Esophagus muscularis mucosa (tissue), 3 donors: ENCODE measurements around the gene UBE4B.

Experiments used
- POLR2AphosphoS5 ChIP-seq, 2 donors: sonication (generic); formaldehyde crosslinking; IDR thresholded peaks; one replicate each; pipeline ENCODE4 v1.6.1; 2017; ENCODE audit warnings: antibody characterized with exemption in 2 of 2
- TF ChIP-seq, protein P1 (sequence below), 3 experiments: fragments of 200-600 bp in 2 of 3; fragments of 450-650 bp in 1 of 3; sonication (generic) in 2 of 3; IDR thresholded peaks; one replicate each; pipeline ENCODE4 v1.5.1; 2017 to 2019; ENCODE audit warnings: antibody characterized with exemption in 3 of 3, mild to moderate bottlenecking in 2 of 3, moderate library complexity in 1 of 3

- TF ChIP-seq, protein P1, sequence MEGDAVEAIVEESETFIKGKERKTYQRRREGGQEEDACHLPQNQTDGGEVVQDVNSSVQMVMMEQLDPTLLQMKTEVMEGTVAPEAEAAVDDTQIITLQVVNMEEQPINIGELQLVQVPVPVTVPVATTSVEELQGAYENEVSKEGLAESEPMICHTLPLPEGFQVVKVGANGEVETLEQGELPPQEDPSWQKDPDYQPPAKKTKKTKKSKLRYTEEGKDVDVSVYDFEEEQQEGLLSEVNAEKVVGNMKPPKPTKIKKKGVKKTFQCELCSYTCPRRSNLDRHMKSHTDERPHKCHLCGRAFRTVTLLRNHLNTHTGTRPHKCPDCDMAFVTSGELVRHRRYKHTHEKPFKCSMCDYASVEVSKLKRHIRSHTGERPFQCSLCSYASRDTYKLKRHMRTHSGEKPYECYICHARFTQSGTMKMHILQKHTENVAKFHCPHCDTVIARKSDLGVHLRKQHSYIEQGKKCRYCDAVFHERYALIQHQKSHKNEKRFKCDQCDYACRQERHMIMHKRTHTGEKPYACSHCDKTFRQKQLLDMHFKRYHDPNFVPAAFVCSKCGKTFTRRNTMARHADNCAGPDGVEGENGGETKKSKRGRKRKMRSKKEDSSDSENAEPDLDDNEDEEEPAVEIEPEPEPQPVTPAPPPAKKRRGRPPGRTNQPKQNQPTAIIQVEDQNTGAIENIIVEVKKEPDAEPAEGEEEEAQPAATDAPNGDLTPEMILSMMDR (IDR thresholded peaks at IDR 0.05) = no peak
- TF ChIP-seq POLR2AphosphoS5 (IDR thresholded peaks at IDR 0.05) = no peak
Observed at GRCh38 chr1:10225573-10225972, 192.8 kb downstream of the UBE4B start.
